Spleen (tissue), 13 donors: Measurements from ENCODE around the gene GPRC5D. TPM values are rescaled to one million over a fixed set of nuclear protein-coding genes. Genes with fewer than 3 reads are reported as not detected.

Experiments
- DNase-seq: peaks from one replicate; pipeline ENCODE4 v3.0.0-alpha.2; 2020
- H3K27ac ChIP-seq, 8 donors: fragments of 200-600 bp; sonication (generic) in 7 of 8; 1 replicate in 4 of 8; 2 replicates in 4 of 8; pipeline versions ENCODE4 v1.5.0 to v1.8.0; 2016 to 2021; ENCODE audit warnings: inconsistent platforms in 4 of 8, mild to moderate bottlenecking in 4 of 8, moderate library complexity in 1 of 8
- H3K27me3 ChIP-seq, 7 donors: fragments of 200-600 bp; sonication (generic) in 6 of 7; replicated peaks in 1 of 7; 1 replicate in 4 of 7; 2 replicates in 3 of 7; pipeline versions ENCODE4 v1.5.0 to v1.8.0; 2016 to 2021; ENCODE audit warnings: inconsistent platforms in 3 of 7, mild to moderate bottlenecking in 1 of 7
- H3K36me3 ChIP-seq, 6 donors: fragments of 200-600 bp; sonication (generic) in 5 of 6; 1 replicate in 4 of 6; 2 replicates in 2 of 6; pipeline versions ENCODE4 v1.5.0 to v1.8.0; 2016 to 2021; ENCODE audit warnings: inconsistent platforms in 2 of 6
- H3K4me1 ChIP-seq, 6 donors: fragments of 200-600 bp; sonication (generic) in 5 of 6; 1 replicate in 3 of 6; 2 replicates in 3 of 6; pipeline versions ENCODE4 v1.5.0 to v1.8.0; 2016 to 2021; ENCODE audit warnings: inconsistent platforms in 3 of 6
- H3K4me3 ChIP-seq, 8 donors: fragments of 200-600 bp; sonication (generic) in 7 of 8; 1 replicate in 4 of 8; 2 replicates in 4 of 8; pipeline versions ENCODE4 v1.5.0 to v1.8.0; 2016 to 2021; ENCODE audit warnings: inconsistent platforms in 4 of 8, mild to moderate bottlenecking in 4 of 8, moderate library complexity in 2 of 8
- H3K9me3 ChIP-seq, 8 donors: fragments of 200-600 bp; sonication (generic) in 7 of 8; 1 replicate in 4 of 8; 2 replicates in 4 of 8; pipeline versions ENCODE4 v1.5.0 to v1.8.0; 2016 to 2021; ENCODE audit warnings: inconsistent platforms in 4 of 8
- POLR2A ChIP-seq, 3 donors: fragments of 450-650 bp; IDR thresholded peaks; one replicate each; pipeline ENCODE4 v1.5.1; 2017; ENCODE audit warnings: antibody characterized with exemption in 3 of 3, mild to moderate bottlenecking in 1 of 3
- POLR2AphosphoS5 ChIP-seq, 3 donors: sonication (generic); formaldehyde crosslinking; IDR thresholded peaks; one replicate each; pipeline ENCODE4 v1.5.1; 2017; ENCODE audit warnings: antibody characterized with exemption in 3 of 3
- WGBS, 5 donors: extraction: QIAGEN DNeasy Blood & Tissue Kit in 3 of 5; methylation state at CpG; one replicate each; pipeline versions ENCODE4 v1.1.5 to v1.1.7; 2013 to 2018; 5-methylcytosine and 5-hydroxymethylcytosine counted together
- intact Hi-C: fragments of 100-400 bp; cut with DNase I; formaldehyde crosslinking; loops from one replicate; pipeline ENCODE4 v1.15.0; 2023; ENCODE audit warnings: low total_unique reads
- long read RNA-seq, 2 donors: transcript quantifications; one replicate each; lab custom pipeline, GENCODE V29; 2026
- polyA plus RNA-seq, 3 donors: library from polyadenylated mRNA; stranded (reverse); fragments of 200-250 nt; gene quantifications; one replicate each; pipeline ENCODE4 v1.2.1, GENCODE V29; 2013
- total RNA-seq, 7 donors: library from RNA; depleted of rRNA in 3 of 7; stranded (reverse); fragments of >200 nt in 3 of 7; fragmentation: NEBNext Ultra II Directional in 4 of 7; extraction: Animal tissue kit (Norgen Biotek cat#: 25700) in 4 of 7; gene quantifications; one replicate each; pipeline versions ENCODE4 v1.1.0 to v1.2.1, GENCODE V29; 2016 to 2021
- TF ChIP-seq, protein P1 (sequence below), 11 experiments: fragments of 200-600 bp in 7 of 11; fragments of 450-650 bp in 4 of 11; sonication (generic) in 4 of 11; IDR thresholded peaks in 8 of 11; conservative IDR thresholded peaks in 3 of 11; 1 replicate in 7 of 11; 2 replicates in 4 of 11; pipeline versions ENCODE4 v1.4.0 to v1.8.0; 2016 to 2021; ENCODE audit warnings: antibody characterized with exemption in 11 of 11, inconsistent platforms in 4 of 11, mild to moderate bottlenecking in 1 of 11
- donor health status: healthy with polysubstance abuse.
- donor health status: DM: no; HTN: no; CAD: no; lungs with moderate emphysema.
- donor health status: DM: no; HTN: no; CAD: no.
- donor health status: Bipolar disorder and iron deficiency.
- donor health status: healthy.
- donor health status: DM: no; HTN: no; CAD: no.
- donor health status: DM: yes; HTN: yes; CAD: no.

Gene GPRC5D
- total RNA-seq = 1 to 10 TPM in 1 of 7 donors, under 1 TPM in 3, not detected in 3; 0.40 to 1.4 (median 0.48) TPM
- under 1 TPM in 1 of 3 donors, not detected in 2; 0.23 TPM for polyA plus RNA-seq
- long read RNA-seq, donor 1 = 0 reads
- long read RNA-seq, donor 2 = 0 reads

DNA sequence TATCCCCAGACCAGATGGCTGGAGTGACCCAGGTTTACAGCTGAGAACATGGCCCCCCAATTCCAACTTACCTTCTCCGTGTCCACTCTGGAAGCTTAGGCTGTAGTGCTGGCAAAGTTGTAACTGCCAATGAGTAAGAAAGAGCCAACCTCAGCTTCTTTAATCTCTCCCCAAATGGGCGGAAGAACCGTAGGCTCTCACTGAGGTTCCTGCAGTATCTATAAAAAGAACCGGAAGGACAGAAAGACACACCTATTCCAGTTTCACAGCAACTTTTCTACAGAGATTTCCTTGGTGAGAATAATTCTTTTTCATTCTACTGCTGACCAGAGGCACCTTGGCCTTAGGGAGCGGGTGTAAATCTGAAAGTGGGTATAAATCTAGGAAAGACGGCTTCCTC is at the start of gene GPRC5D:
GPRC5D (minus strand) TSS at position 135 of the 400 bp plus-strand sequence. CDS start 1,786 bp downstream, outside the sequence.
- Histone ChIP-seq H3K4me1 (no peaks in the 10 kb centered on the region), H3K36me3 (peaks cover 0 to 20% (median 0%) of the 10 kb centered on the region in 6 donors), H3K27ac (no peak within 1 kb of the TSS), H3K4me3 (no peak within 1 kb of the TSS), H3K9me3 (no peaks in the 10 kb centered on the region), H3K27me3 (no peaks in the 10 kb centered on the region)
- DNase-seq = no peak
- WGBS, 5 donors = 83 to 97% (median 91%) methylated on average over 6 of the region's 6 CpGs
- intact Hi-C loops = no loop called here
- TF ChIP-seq, protein P1, sequence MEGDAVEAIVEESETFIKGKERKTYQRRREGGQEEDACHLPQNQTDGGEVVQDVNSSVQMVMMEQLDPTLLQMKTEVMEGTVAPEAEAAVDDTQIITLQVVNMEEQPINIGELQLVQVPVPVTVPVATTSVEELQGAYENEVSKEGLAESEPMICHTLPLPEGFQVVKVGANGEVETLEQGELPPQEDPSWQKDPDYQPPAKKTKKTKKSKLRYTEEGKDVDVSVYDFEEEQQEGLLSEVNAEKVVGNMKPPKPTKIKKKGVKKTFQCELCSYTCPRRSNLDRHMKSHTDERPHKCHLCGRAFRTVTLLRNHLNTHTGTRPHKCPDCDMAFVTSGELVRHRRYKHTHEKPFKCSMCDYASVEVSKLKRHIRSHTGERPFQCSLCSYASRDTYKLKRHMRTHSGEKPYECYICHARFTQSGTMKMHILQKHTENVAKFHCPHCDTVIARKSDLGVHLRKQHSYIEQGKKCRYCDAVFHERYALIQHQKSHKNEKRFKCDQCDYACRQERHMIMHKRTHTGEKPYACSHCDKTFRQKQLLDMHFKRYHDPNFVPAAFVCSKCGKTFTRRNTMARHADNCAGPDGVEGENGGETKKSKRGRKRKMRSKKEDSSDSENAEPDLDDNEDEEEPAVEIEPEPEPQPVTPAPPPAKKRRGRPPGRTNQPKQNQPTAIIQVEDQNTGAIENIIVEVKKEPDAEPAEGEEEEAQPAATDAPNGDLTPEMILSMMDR (IDR thresholded peaks at IDR 0.05 in 8 of 11, conservative IDR thresholded peaks at IDR 0.05 in 3 of 11) = no peak
- TF ChIP-seq POLR2AphosphoS5 (IDR thresholded peaks at IDR 0.05) (no peak), POLR2A (IDR thresholded peaks at IDR 0.05) (no peak)

GRCh38 chr12:13001775-13002040 is 49.7 kb upstream of the GPRC5D start:
- intact Hi-C loops = no loop called here
- 34 to 70% (median 48%) methylated on average over 10 to 16 of the region's 16 CpGs for WGBS, 5 donors
- H3K9me3 ChIP-seq = no peaks in the 10 kb centered on the region
- no peaks in the 10 kb centered on the region for H3K36me3 ChIP-seq
- DNase-seq = no peak
- H3K4me3 ChIP-seq = peak overlapping the region; percentile 57 to 79 (median 70)
- H3K27me3 ChIP-seq = no peaks in the 10 kb centered on the region
- H3K4me1 ChIP-seq = peaks cover 20 to 54% (median 43%) of the 10 kb centered on the region in 6 donors
- no peak for TF ChIP-seq POLR2A (IDR thresholded peaks at IDR 0.05)
- no peak for TF ChIP-seq POLR2AphosphoS5 (IDR thresholded peaks at IDR 0.05)
- TF ChIP-seq, protein P1 (IDR thresholded peaks at IDR 0.05 in 8 of 11, conservative IDR thresholded peaks at IDR 0.05 in 3 of 11) = no peak
- peak overlapping the region; percentile 84 to 96 (median 94) for H3K27ac ChIP-seq

DNA sequence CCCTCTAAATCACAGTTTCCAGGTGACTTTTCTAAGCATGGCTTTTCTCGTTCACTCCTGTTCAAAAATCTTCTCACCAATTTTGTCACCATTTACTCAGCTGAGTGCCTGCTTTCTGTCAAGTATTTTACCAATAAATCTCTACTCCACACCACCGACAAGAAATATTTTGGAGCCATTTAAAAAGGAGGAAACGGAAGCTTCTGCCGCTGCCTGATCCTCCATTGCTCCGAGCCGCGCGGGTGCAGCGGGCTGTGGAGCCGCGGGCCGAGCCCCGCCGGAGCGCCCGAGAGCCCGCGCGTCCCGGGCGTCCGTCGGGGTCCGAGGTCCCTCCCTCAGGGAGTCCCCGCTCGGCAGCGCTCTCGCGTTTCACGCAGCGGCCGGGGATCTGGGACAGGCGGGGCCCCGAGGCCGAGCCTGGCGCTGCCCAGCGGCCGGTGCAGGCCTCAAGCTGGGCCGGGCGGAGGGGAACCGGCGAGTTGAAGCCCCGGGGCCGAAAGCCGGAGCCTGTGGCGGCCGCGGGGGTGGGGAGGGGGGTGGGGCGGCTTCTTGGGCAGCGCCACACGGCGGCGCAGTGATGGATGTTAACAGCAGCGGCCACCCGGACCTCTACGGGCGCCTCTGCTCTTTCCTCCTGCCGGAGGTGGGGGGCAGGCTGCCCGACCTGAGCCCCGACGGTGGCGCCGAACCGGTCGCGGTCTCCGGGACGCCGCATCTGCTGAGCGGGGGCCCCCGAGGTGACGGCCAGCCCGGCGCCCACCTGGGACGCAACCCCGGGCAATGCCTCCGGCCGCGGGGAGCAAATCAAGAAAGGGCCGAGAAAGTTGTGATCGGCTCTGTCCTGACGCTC is 49.2 kb upstream of the GPRC5D start:
- intact Hi-C loops = no loop called here
- peak overlapping the region; percentile 84 to 96 (median 94) for H3K27ac ChIP-seq
- peak overlapping the region; percentile 57 to 79 (median 70) for H3K4me3 ChIP-seq
- DNase-seq = peak; percentile 92
- no peaks in the 10 kb centered on the region for H3K9me3 ChIP-seq
- WGBS, 5 donors = 0 to 1% (median 1%) methylated on average over 37 to 82 of the region's 82 CpGs
- no peaks in the 10 kb centered on the region for H3K36me3 ChIP-seq
- TF ChIP-seq, protein P1 (IDR thresholded peaks at IDR 0.05 in 8 of 11, conservative IDR thresholded peaks at IDR 0.05 in 3 of 11) = peak in 7 of 11 experiments; percentile 25 to 70 (median 54)
- TF ChIP-seq POLR2AphosphoS5 (IDR thresholded peaks at IDR 0.05) (peak in 2 of 3 donors; percentile 37 to 47), POLR2A (IDR thresholded peaks at IDR 0.05) (no peak)
- H3K27me3 ChIP-seq = no peaks in the 10 kb centered on the region
- peaks cover 20 to 59% (median 48%) of the 10 kb centered on the region in 6 donors for H3K4me1 ChIP-seq

- no peak for DNase-seq
These were observed 48.6 kb upstream of the GPRC5D start for GRCh38 chr12:13000616-13000924.

More at GRCh38 chr12:13000616-13000924, 48.6 kb upstream of the GPRC5D start:
- H3K4me3 ChIP-seq = peak overlapping the region; percentile 57 to 79 (median 70)
- no peaks in the 10 kb centered on the region for H3K36me3 ChIP-seq
- H3K27me3 ChIP-seq = no peaks in the 10 kb centered on the region
- H3K9me3 ChIP-seq = no peaks in the 10 kb centered on the region
- peak overlapping the region; percentile 84 to 96 (median 94) for H3K27ac ChIP-seq
- H3K4me1 ChIP-seq = peaks cover 20 to 65% (median 51%) of the 10 kb centered on the region in 6 donors
- intact Hi-C loops = no loop called here
- TF ChIP-seq, protein P1 (IDR thresholded peaks at IDR 0.05 in 8 of 11, conservative IDR thresholded peaks at IDR 0.05 in 3 of 11) = no peak
- no peak for TF ChIP-seq POLR2A (IDR thresholded peaks at IDR 0.05)
- no peak for TF ChIP-seq POLR2AphosphoS5 (IDR thresholded peaks at IDR 0.05)
- 0 to 1% (median 0%) methylated on average over 11 to 16 of the region's 16 CpGs for WGBS, 5 donors
